Endometrial microvascular endothelial cells (primary cell): ENCODE measurements around the gene RPP25L. TPM values are rescaled to one million over a fixed set of nuclear protein-coding genes. Genes with fewer than 3 reads are reported as not detected.

Experiments
- in situ Hi-C: cut with HindIII; loops from 2 replicates; pipeline ENCODE4 v1.10.0; 2017; ENCODE audit warnings: low sequenced_read_pairs, low pct_unique_long_range_greater_than_20kb; ENCODE audit errors: inconsistent ontology term
- total RNA-seq: library from RNA; depleted of rRNA; stranded (reverse); fragments of >200 nt; gene quantifications from one replicate; pipeline ENCODE4 v1.2.3, GENCODE V29; 2015; ENCODE audit errors: inconsistent ontology term

The RPP25L gene
- total RNA-seq, 1 donor from 2014 or later, result 39.7 TPM

DNA sequence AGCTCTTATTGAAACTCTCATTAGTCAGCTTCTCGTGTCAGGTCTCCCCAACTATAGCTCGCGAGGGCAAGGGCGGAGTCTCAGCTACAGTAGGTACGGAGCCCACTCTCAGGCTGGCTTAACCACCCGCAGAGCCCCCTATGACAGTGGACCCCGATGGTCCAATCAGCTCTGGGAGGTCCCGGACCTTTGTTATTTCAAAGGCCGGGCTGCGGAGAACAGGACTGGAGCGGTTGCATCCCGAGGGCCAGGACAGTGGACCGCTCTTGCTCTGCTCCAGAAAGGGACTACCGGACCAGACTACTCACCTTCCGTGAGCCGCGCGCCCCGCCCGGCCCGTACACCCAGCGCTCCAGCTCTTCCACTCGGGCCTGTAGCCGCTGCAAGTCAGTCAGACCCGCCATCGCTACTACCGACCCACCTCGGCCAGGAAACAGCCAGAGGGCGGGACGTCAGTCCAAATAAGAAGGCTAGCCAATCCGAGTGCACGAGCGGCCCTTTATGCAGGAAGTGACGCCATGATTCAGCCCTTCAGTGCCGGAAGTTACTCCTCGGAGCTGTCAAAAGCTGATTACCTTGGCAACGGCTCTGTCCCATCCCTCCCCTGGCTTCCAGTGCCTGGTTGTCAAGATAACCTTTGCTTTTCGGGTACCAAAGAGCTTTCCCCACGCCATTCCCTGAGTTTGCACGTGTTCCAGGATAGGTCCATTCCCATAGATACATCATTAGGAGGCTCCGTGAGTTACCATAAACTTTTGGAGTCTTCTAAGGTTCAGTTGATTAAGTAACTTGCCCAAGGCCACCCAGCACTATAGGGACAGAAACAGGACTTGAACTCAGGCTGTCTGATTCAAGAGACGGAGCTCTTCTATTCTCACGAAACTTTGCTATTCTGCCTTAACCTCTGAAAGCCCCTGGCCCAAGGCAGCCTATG is 8.4 kb upstream of the RPP25L start, which contains the start of gene DCTN3:
Gene DCTN3 (minus strand): TSS at position 435 of the 934 bp plus-strand sequence. CDS start 31 bp downstream, at position 404.
- in situ Hi-C loops, result no loop called here

DNA sequence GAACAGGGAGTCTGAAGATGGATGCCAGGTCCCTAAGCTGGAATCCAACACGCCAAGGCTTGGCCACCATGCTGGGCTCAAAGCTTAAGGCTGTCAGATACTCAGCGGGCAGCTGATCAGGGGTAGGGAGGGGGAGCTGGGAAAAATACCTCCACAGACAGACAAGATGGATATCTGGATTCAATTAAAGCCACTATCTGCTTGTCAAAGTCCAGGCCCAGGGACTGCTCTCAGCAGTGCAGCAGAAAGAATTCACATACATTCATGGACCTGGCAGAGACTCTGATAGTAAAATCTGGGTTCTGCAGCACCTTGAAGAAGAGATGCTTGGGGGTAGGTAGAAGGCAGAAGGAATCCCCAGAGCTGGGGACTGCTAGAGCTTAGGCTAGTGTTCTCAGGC is 3.2 kb upstream of the RPP25L start:
- in situ Hi-C loops, result no loop called here

DNA sequence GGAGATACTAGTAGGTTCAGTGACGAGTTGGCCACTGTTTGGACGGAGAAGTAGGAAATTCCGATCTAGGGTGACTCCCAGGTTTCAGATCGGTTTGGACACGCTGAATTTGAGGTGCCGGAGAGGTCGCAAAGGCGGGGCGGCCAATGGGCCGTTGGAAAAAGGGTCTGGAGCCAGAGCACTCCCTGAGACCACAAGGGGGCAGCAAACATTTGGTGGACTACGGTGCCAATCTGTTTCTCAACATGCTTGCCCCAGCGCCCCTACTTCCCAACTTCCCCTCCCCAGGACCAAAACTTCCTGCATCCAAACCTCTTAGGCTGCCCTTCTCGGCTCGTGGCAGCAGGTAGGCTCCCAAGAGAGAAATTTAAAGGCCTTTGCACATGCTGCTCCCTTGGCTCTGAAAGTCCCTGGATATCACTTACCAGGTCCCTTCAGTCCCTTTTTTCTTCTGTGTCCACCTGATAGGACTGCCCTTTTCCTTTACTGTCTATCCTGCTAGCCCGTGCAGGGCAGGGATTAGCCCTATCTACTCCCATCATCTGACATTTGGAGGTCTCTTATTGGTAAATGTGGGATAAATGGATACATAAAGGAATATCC is 992 bp upstream of the RPP25L start:
- in situ Hi-C loops, result no loop called here

DNA sequence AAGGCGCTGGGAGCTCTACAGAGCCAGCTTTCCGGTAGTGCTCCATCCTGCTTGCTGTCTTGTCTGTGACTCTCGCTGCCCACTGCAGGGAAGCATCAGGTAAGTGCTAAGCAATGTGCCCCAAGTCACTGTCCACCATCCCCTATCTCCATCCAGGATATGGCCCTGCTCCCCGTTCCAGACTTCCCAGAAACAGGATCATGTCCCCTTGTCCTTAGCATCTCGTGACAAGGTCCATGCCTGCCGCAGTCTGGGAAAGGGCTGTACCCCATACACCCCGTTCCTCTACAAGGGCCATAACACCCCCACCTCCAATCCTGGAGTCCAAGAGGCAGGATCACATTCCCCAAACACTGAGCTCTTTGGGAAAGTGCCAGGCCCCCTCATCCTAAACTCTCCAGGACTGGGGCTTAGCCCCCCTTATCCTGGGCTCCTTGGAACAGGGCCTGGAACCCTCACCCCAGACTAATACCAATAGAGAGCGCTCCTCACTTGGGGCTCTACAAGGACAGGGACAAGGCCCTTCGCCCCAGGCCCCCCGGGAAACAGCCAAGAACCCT is 566 bp downstream of the RPP25L start:
- in situ Hi-C loops, result no loop called here

GRCh38 chr9:34610434-34611206 is 1.3 kb downstream of the RPP25L start:
- in situ Hi-C loops, result no loop called here

GRCh38 chr9:34607331-34607730 is 4.6 kb downstream of the RPP25L start:
- in situ Hi-C loops, result no loop called here

GRCh38 chr9:34606905-34607304 is 5.0 kb downstream of the RPP25L start:
- in situ Hi-C loops, result no loop called here

DNA sequence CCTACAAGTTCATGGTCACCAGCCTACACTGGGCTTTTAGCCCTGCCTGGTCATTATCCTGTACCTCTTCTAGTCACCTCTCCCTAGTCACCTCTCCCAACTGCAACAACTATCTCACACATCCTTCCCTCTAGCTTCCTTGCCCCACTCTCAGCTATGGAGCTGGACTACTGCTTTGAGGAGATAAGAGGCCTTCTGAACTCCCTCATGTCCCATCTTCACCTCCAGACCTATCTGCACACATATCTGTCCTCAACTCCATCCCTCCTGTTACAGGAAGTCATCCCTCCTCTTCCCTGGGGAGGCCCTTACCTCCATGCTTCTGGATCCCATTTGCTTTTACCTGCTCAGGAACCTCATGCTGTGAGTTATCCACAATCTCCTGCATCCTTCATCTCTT is 5.7 kb downstream of the RPP25L start:
- in situ Hi-C loops, result no loop called here

DNA sequence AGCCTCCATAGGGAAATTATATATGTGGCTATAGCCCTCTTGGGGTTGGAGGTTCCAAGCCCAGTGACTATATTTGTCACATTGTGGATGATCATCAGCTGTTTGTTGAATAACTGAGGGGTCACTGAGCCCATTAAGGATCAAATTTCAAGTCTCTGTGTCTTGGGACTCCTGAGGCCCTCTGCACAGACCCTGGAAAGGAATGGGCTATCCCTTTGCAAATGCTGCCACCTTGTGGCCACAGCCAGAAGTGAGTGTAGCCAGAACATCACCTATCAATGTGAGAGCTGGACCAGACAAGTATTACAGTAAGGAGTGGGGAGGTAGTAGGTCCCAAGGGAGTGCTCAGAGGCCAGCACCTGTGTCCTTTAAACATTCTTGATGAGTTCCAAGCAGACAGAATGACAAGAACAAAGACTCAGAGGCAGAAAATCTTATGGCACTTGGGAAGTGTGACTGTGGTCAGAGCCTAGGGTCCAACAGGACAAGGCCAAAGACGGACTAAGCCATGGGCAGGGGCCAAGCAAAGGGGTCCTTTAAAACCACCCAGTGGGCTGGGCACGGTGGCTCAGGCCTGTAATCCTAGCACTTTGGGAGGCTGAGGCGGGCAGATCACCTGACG is 8.2 kb downstream of the RPP25L start:
- in situ Hi-C loops, result no loop called here

- in situ Hi-C loops, result no loop called here
These were observed 9.8 kb downstream of the RPP25L start for GRCh38 chr9:34601937-34602573.

- in situ Hi-C loops, result no loop called here
These were observed 11.0 kb downstream of the RPP25L start for GRCh38 chr9:34600908-34601307.

GRCh38 chr9:34599546-34599945 is 12.4 kb downstream of the RPP25L start:
- in situ Hi-C loops, result no loop called here

- in situ Hi-C loops, result no loop called here
These were observed 17.7 kb downstream of the RPP25L start for GRCh38 chr9:34594177-34594576.

- in situ Hi-C loops, result no loop called here
These were observed 18.8 kb downstream of the RPP25L start for GRCh38 chr9:34592895-34593601.

- in situ Hi-C loops, result no loop called here
These were observed 19.7 kb downstream of the RPP25L start for GRCh38 chr9:34591917-34592866.

GRCh38 chr9:34591248-34591916 is 20.5 kb downstream of the RPP25L start:
- in situ Hi-C loops, result no loop called here
